MCF 10A (cell line): Measurements from ENCODE around the gene CCL16. TPM values are rescaled to one million over a fixed set of nuclear protein-coding genes. Genes with fewer than 3 reads are reported as not detected.
A peak's percentile ranks its signal among the peaks of the same experiment; 100 is the strongest.

ENCODE experiments used
- Bru-seq: library from RNA; stranded (reverse); fragments of 400-500 nt; gene quantifications from one replicate; lab custom pipeline; 2021; lab: Mats Ljungman, UMichigan
- BruChase-seq, 2 experiments: library from RNA; stranded (reverse); fragments of 400-500 nt; gene quantifications; one replicate each; lab custom pipeline; 2021; lab: Mats Ljungman, UMichigan
- BruUV-seq: library from RNA; stranded (reverse); fragments of 400-500 nt; replicated peaks from 2 replicates; lab custom pipeline; 2021; lab: Mats Ljungman, UMichigan
- CTCF ChIA-PET: fragments of 300-600 bp; sonication (Branson Sonifier 250); formaldehyde crosslinking; extraction: SDS; loops from one replicate; lab custom pipeline; 2021; ENCODE audit warnings: antibody characterized with exemption, inconsistent platforms; lab: Yijun Ruan, JAX
- POLR2A ChIA-PET: fragments of 300-600, 350-650 bp; sonication (Branson Sonifier 250); formaldehyde crosslinking; extraction: SDS; loops from one replicate; lab custom pipeline; 2020; ENCODE audit warnings: antibody characterized with exemption, inconsistent platforms; lab: Yijun Ruan, JAX
- DNase-seq: peaks from one replicate; pipeline ENCODE4 v3.0.0-alpha.2; 2018; ENCODE audit not compliant: unreplicated experiment
- H3K27ac Mint-ChIP-seq: one replicate; pipeline ENCODE4 v1.8.0; 2022; ENCODE audit warnings: mild to moderate bottlenecking, low read depth, mixed read lengths; ENCODE audit not compliant: unreplicated experiment
- H3K27me3 Mint-ChIP-seq: one replicate; pipeline ENCODE4 v1.8.0; 2022; ENCODE audit warnings: mixed read lengths; ENCODE audit not compliant: insufficient read depth, unreplicated experiment
- H3K36me3 Mint-ChIP-seq: one replicate; pipeline ENCODE4 v1.8.0; 2022; ENCODE audit warnings: mild to moderate bottlenecking, moderate library complexity, mixed read lengths; ENCODE audit not compliant: insufficient read depth, unreplicated experiment
- H3K4me1 Mint-ChIP-seq: one replicate; pipeline ENCODE4 v1.8.0; 2022; ENCODE audit warnings: mixed read lengths; ENCODE audit not compliant: insufficient read depth, unreplicated experiment
- H3K4me3 Mint-ChIP-seq: one replicate; pipeline ENCODE4 v1.8.0; 2022; ENCODE audit warnings: mild to moderate bottlenecking, moderate library complexity, mixed read lengths; ENCODE audit not compliant: unreplicated experiment
- H3K9me3 Mint-ChIP-seq: one replicate; pipeline ENCODE4 v1.8.0; 2022; ENCODE audit warnings: mixed read lengths; ENCODE audit not compliant: unreplicated experiment
- intact Hi-C: fragments of 100-400 bp; cut with micrococcal nuclease; formaldehyde crosslinking; loops from 2 replicates; pipeline ENCODE4 v1.14.1; 2022
- long read RNA-seq: library from polyadenylated mRNA; stranded (forward); transcript quantifications from one replicate; pipeline ENCODE4 v2.0.0, GENCODE V29; 2022
- total RNA-seq: library from RNA; stranded (reverse); gene quantifications from 2 replicates; pipeline ENCODE4 v1.2.3, GENCODE V29; 2022
- TF ChIP-seq, protein P1 (sequence below): fragments of 200-600 bp; IDR thresholded peaks from one replicate; pipeline ENCODE4 v1.8.0; 2022; ENCODE audit warnings: antibody characterized with exemption, mild to moderate bottlenecking; ENCODE audit not compliant: unreplicated experiment

The CCL16 gene, protein sequence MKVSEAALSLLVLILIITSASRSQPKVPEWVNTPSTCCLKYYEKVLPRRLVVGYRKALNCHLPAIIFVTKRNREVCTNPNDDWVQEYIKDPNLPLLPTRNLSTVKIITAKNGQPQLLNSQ
- total RNA-seq = not detected in 2 replicates
- not detected for Bru-seq, nascent RNA
- BruChase-seq, experiment 1, labeled RNA remaining after a 6-hour chase = not detected
- BruChase-seq, experiment 2, labeled RNA remaining after a 2-hour chase = not detected
- long read RNA-seq = 0 reads

DNA sequence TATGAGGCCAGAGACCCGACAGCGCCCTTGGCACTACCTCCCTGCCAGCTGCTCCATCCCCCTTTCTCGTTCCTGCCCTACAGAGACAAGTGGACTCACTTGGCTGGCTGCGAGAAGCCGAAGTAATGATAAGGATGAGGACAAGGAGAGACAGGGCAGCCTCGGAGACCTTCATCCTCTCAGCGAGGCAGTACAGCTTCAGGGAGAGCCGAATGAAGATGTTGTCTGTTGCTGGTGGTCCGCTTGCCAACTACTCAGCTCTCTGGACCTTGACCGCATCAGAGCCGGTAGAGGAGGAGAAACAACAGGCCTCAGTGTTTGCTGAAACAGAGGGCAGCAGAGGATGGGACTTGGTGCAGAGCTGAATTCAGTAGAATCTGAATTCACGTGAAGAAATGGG is at the start of gene CCL16:
Gene CCL16, minus strand, starts transcription at position 252 of the 400 bp plus-strand sequence. Its CDS starts 77 bp downstream, at position 175.
- no TSS peak for BruUV-seq
- Mint-ChIP-seq H3K27me3 (no peaks in the 10 kb centered on the region), H3K9me3 (no peaks in the 10 kb centered on the region), H3K27ac (no peak within 1 kb of the TSS), H3K4me3 (no peak within 1 kb of the TSS), H3K4me1 (no peaks in the 10 kb centered on the region), H3K36me3 (no peaks in the 10 kb centered on the region)
- intact Hi-C loops = no loop called here
- TF ChIP-seq, protein P1, sequence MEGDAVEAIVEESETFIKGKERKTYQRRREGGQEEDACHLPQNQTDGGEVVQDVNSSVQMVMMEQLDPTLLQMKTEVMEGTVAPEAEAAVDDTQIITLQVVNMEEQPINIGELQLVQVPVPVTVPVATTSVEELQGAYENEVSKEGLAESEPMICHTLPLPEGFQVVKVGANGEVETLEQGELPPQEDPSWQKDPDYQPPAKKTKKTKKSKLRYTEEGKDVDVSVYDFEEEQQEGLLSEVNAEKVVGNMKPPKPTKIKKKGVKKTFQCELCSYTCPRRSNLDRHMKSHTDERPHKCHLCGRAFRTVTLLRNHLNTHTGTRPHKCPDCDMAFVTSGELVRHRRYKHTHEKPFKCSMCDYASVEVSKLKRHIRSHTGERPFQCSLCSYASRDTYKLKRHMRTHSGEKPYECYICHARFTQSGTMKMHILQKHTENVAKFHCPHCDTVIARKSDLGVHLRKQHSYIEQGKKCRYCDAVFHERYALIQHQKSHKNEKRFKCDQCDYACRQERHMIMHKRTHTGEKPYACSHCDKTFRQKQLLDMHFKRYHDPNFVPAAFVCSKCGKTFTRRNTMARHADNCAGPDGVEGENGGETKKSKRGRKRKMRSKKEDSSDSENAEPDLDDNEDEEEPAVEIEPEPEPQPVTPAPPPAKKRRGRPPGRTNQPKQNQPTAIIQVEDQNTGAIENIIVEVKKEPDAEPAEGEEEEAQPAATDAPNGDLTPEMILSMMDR = no peak
- ChIA-PET CTCF (interaction anchor here (1.0 to 2.1 kb wide), 3 partner anchors 12 to 166 kb away, joined by 3 to 7 read pairs (median 3); no protein-coding TSS in a partner anchor), POLR2A (no interaction called here)
- no peak for DNase-seq

DNA sequence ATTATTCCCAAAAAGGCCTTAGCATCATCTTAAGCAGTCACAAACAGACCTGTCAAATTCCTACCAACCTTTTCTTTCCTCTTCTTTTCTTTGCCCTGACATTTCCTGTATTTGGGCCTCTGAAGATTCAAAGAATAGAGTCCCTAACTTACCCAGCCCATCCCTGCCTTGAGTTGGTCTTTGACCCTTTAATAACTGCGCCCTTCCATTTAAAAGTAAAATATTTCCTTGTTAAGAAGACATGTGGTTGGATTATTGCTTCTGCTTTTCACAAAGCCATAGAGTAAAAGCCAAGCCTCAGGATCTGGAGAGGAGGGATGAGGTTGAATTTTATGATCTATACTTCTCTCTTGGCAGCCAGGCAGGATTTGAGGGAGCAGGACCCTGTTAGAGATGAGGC is 49.7 kb upstream of the CCL16 start:
- H3K4me1 Mint-ChIP-seq = peaks cover 13% of the 10 kb centered on the region
- POLR2A ChIA-PET = no interaction called here
- intact Hi-C loops = no loop called here
- TF ChIP-seq, protein P1 = no peak
- H3K27ac Mint-ChIP-seq = peak overlapping the region; percentile 36
- peaks cover 45% of the 10 kb centered on the region for H3K27me3 Mint-ChIP-seq
- CTCF ChIA-PET = interaction anchor here (1.0 kb wide), 1 partner anchor 452 kb away, joined by 4 read pairs; no protein-coding TSS in a partner anchor
- H3K36me3 Mint-ChIP-seq = peaks cover 6% of the 10 kb centered on the region
- no TSS peak for BruUV-seq
- no peak overlapping the region for H3K4me3 Mint-ChIP-seq
- H3K9me3 Mint-ChIP-seq = no peaks in the 10 kb centered on the region
- DNase-seq = no peak

DNA sequence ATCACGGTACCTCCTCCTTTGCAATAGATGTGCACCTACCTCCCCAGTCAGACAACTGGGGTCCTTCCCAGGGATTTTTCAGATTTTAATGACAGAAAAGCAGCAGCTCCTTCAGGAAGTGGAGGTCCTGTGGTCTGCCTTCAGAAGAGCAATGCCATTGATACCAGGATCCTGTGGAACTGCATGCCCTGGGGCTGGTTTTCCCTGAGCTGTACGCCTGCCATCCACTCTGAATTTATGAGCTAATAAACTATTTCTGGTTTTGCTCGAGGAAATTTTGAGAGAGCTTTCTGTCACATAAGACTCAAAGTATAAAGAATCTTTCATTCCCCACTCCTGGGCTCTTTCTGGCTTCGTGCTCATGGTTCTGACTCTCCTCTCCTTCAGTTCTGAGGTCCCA is 46.5 kb upstream of the CCL16 start:
- no peak overlapping the region for H3K27ac Mint-ChIP-seq
- ChIA-PET CTCF (no interaction called here), POLR2A (interaction anchor here (0.7 kb wide), 1 partner anchor 23 kb away, joined by 4 read pairs; no protein-coding TSS in a partner anchor)
- intact Hi-C loops = no loop called here
- H3K4me3 Mint-ChIP-seq = no peak overlapping the region
- peaks cover 28% of the 10 kb centered on the region for H3K27me3 Mint-ChIP-seq
- DNase-seq = no peak
- BruUV-seq = no TSS peak
- TF ChIP-seq, protein P1 = no peak
- H3K4me1 Mint-ChIP-seq = peaks cover 13% of the 10 kb centered on the region
- no peaks in the 10 kb centered on the region for H3K9me3 Mint-ChIP-seq
- peaks cover 6% of the 10 kb centered on the region for H3K36me3 Mint-ChIP-seq

DNA sequence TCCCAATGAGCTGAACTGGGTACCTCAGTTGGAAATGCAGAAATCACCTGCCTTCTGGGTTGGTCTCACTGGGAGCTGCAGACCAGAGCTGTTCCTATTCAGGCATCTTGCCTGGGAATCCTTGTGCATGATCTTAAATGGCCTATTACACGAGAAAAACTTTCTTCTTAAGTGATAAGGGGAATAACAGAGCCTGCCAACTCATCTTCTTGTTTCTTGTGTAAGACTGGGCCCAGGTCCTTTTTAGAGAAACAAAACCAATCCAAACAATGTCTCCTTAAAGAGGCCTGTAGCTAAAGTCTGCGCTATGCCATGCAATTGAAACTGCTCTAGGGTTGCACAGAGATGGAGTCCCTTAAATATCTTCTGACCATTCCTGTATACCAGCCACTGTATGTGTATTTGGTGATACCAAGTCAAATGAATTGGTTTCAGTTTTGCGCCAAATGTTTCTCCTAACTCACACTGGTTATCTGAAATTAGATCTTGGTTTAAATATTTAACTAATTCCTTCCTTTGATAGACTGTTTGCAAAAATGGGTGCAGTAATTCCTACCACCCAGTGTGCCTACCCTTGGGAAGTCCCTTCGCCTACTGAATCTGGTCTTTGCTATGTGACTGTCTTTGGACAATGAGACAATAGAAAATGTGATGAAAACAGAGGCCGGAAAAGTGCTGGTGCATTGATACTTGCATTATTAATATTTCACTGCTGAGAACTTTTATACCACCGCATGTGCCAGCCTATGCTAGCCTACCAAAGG is 43.0 kb upstream of the CCL16 start:
- Mint-ChIP-seq H3K4me1 (no peaks in the 10 kb centered on the region), H3K36me3 (peaks cover 2% of the 10 kb centered on the region), H3K27me3 (peaks cover 44% of the 10 kb centered on the region), H3K9me3 (no peaks in the 10 kb centered on the region), H3K27ac (no peak overlapping the region), H3K4me3 (no peak overlapping the region)
- POLR2A ChIA-PET = no interaction called here
- no peak for DNase-seq
- BruUV-seq = no TSS peak
- CTCF ChIA-PET = interaction anchor here (0.6 kb wide), 1 partner anchor 14 kb away, joined by 3 read pairs; no protein-coding TSS in a partner anchor
- TF ChIP-seq, protein P1 = no peak
- intact Hi-C loops = no loop called here
